H1 (cell line): ENCODE results near the gene ZNF831. TPM values are rescaled to one million over a fixed set of nuclear protein-coding genes. Genes with fewer than 3 reads are reported as not detected.

ENCODE experiments used
- CTCF ChIA-PET: fragments of 300-600 bp; sonication (Branson Sonifier 250); formaldehyde crosslinking; loops from one replicate; lab custom pipeline; 2021; ENCODE audit not compliant: partially characterized antibody; lab: Charles Lee
- POLR2A ChIA-PET: fragments of 300-600 bp; sonication (Branson Sonifier 250); formaldehyde crosslinking; loops from one replicate; lab custom pipeline; 2021; ENCODE audit warnings: inconsistent platforms; ENCODE audit not compliant: partially characterized antibody; lab: Charles Lee
- DNase-seq, 2 experiments: peaks; one replicate each; pipeline versions ENCODE4 v3.0.0 to v3.0.0-alpha.2; 2010 to 2022; ENCODE audit warnings: low spot score in 2 of 2, low read depth in 1 of 2, mixed read lengths in 1 of 2
- FAIRE-seq: peaks from 2 replicates; lab custom pipeline; 2011; peaks lifted over from hg19 to GRCh38; lab: Jason Lieb, UNC
- H2AFZ ChIP-seq: 2 replicates; pipeline ENCODE4 v1.8.1; 2012; ENCODE audit warnings: low read length, inconsistent platforms
- H2AK5ac ChIP-seq: 2 replicates; pipeline ENCODE4 v1.6.1; 2013; ENCODE audit warnings: low read depth, low read length
- H2BK120ac ChIP-seq: replicated peaks from 2 replicates; pipeline ENCODE3; 2013; ENCODE audit warnings: low read depth, low read length, inconsistent platforms
- H2BK12ac ChIP-seq: 2 replicates; pipeline ENCODE4 v1.6.1; 2013; ENCODE audit warnings: low read depth, low read length
- H2BK15ac ChIP-seq: 2 replicates; pipeline ENCODE4 v1.6.1; 2013; ENCODE audit warnings: low read length
- H2BK20ac ChIP-seq: 2 replicates; pipeline ENCODE4 v1.6.1; 2013; ENCODE audit warnings: low read length
- H2BK5ac ChIP-seq: 2 replicates; pipeline ENCODE4 v1.6.1; 2013; ENCODE audit warnings: low read depth, low read length
- H3K14ac ChIP-seq: 2 replicates; pipeline ENCODE4 v1.6.1; 2013; ENCODE audit warnings: inconsistent platforms; ENCODE audit not compliant: insufficient read length
- H3K18ac ChIP-seq: 2 replicates; pipeline ENCODE4 v1.6.1; 2013; ENCODE audit warnings: low read length; ENCODE audit errors: extremely low read depth
- H3K23ac ChIP-seq: 2 replicates; pipeline ENCODE4 v1.6.1; 2013; ENCODE audit warnings: inconsistent platforms; ENCODE audit not compliant: insufficient read length
- H3K23me2 ChIP-seq: 2 replicates; pipeline ENCODE4 v1.6.1; 2013; ENCODE audit warnings: low read depth, low read length
- H3K27ac ChIP-seq: 2 replicates; pipeline ENCODE4 v1.6.1; 2011; ENCODE audit warnings: low read depth, low read length, inconsistent platforms
- H3K27me3 ChIP-seq, 4 experiments: replicated peaks in 1 of 4; 1 replicate in 1 of 4; 2 replicates in 3 of 4; pipeline versions ENCODE4 v1.6.1 to v1.8.1; 2011 to 2013; ENCODE audit warnings: low read length in 3 of 4, mild to moderate bottlenecking in 3 of 4, inconsistent platforms in 2 of 4, mixed read lengths in 2 of 4, moderate library complexity in 1 of 4; ENCODE audit not compliant: control insufficient read depth in 3 of 4, insufficient read depth in 3 of 4; ENCODE audit errors: extremely low read depth in 1 of 4
- H3K36me3 ChIP-seq, 4 experiments: 2 replicates each; pipeline versions ENCODE4 v1.6.1 to v1.8.1; 2011 to 2013; ENCODE audit warnings: mild to moderate bottlenecking in 4 of 4, low read length in 3 of 4, moderate library complexity in 2 of 4, control low read depth in 1 of 4, inconsistent platforms in 1 of 4; ENCODE audit not compliant: insufficient read depth in 4 of 4, control insufficient read depth in 2 of 4
- H3K4ac ChIP-seq: replicated peaks from 2 replicates; pipeline ENCODE3; 2013; ENCODE audit warnings: low read length, low read depth, mixed read lengths, inconsistent platforms; ENCODE audit not compliant: insufficient read length
- H3K4me1 ChIP-seq, 4 experiments: replicated peaks in 1 of 4; 1 replicate in 1 of 4; 2 replicates in 3 of 4; pipeline versions ENCODE4 v1.6.1 to v1.8.1; 2011 to 2013; ENCODE audit warnings: low read length in 3 of 4, inconsistent platforms in 2 of 4, mixed read lengths in 1 of 4; ENCODE audit not compliant: insufficient read depth in 4 of 4, control insufficient read depth in 3 of 4
- H3K4me2 ChIP-seq, 2 experiments: 2 replicates each; pipeline versions ENCODE4 v1.6.1 to v1.8.1; 2011 to 2013; ENCODE audit warnings: low read depth in 2 of 2, low read length in 2 of 2, control low read depth in 1 of 2, inconsistent platforms in 1 of 2, mild to moderate bottlenecking in 1 of 2; ENCODE audit not compliant: insufficient read depth in 1 of 2
- H3K4me3 ChIP-seq, 4 experiments: fragments of 200-600, 300-600 bp in 1 of 4; sonication (generic), shearing (Covaris generic), sonication (Bioruptor Twin) in 1 of 4; 2 replicates each; pipeline versions ENCODE4 v1.5.1 to v1.8.1; 2011 to 2016; ENCODE audit warnings: low read length in 4 of 4, low read depth in 3 of 4, control low read depth in 2 of 4, inconsistent platforms in 2 of 4, mild to moderate bottlenecking in 2 of 4, mixed read lengths in 1 of 4, moderate library complexity in 1 of 4; ENCODE audit not compliant: insufficient read depth in 2 of 4; ENCODE audit errors: extremely low read depth in 1 of 4
- H3K56ac ChIP-seq: replicated peaks from 2 replicates; pipeline ENCODE3; 2013; ENCODE audit warnings: low read depth, mild to moderate bottlenecking, mixed read lengths, low read length, inconsistent platforms; ENCODE audit not compliant: insufficient read length
- H3K79me1 ChIP-seq: 2 replicates; pipeline ENCODE4 v1.6.1; 2013; ENCODE audit warnings: low read depth, low read length, control low read depth
- H3K79me2 ChIP-seq, 2 experiments: 2 replicates each; pipeline versions ENCODE4 v1.6.1 to v1.8.1; 2012 to 2013; ENCODE audit warnings: low read length in 2 of 2, mild to moderate bottlenecking in 2 of 2, inconsistent platforms in 1 of 2; ENCODE audit not compliant: insufficient read depth in 2 of 2, control insufficient read depth in 1 of 2
- H3K9ac ChIP-seq, 4 experiments: replicated peaks in 1 of 4; 1 replicate in 1 of 4; 2 replicates in 3 of 4; pipeline versions ENCODE4 v1.6.1 to v1.8.1; 2011 to 2013; ENCODE audit warnings: low read depth in 3 of 4, low read length in 3 of 4, control low read depth in 2 of 4, mild to moderate bottlenecking in 2 of 4, moderate library complexity in 2 of 4, inconsistent platforms in 1 of 4; ENCODE audit errors: extremely low read depth in 1 of 4
- H3K9me3 ChIP-seq, 2 experiments: 2 replicates each; pipeline versions ENCODE4 v1.6.1 to v1.8.1; 2012 to 2013; ENCODE audit warnings: mild to moderate bottlenecking in 2 of 2, moderate library complexity in 2 of 2, control low read depth in 1 of 2, inconsistent platforms in 1 of 2, low read depth in 1 of 2, low read length in 1 of 2, mixed read lengths in 1 of 2; ENCODE audit not compliant: insufficient read depth in 2 of 2
- H4K20me1 ChIP-seq, 2 experiments: replicated peaks in 1 of 2; 2 replicates each; pipeline versions ENCODE3 to v1.8.1; 2011 to 2013; ENCODE audit warnings: inconsistent platforms in 2 of 2, low read length in 2 of 2, mild to moderate bottlenecking in 1 of 2; ENCODE audit not compliant: insufficient read depth in 2 of 2, control insufficient read depth in 1 of 2
- H4K5ac ChIP-seq: 2 replicates; pipeline ENCODE4 v1.6.1; 2013; ENCODE audit warnings: low read length, low read depth, mixed read lengths, inconsistent platforms; ENCODE audit not compliant: insufficient read length
- H4K8ac ChIP-seq: 2 replicates; pipeline ENCODE4 v1.8.0; 2013; ENCODE audit warnings: mild to moderate bottlenecking, moderate library complexity, low read length, inconsistent platforms; ENCODE audit not compliant: insufficient read depth; ENCODE audit errors: extremely low read depth
- H4K91ac ChIP-seq: replicated peaks from 2 replicates; pipeline ENCODE3; 2013; ENCODE audit warnings: low read length, mixed read lengths, inconsistent platforms; ENCODE audit not compliant: insufficient read length
- CBX8 ChIP-seq: fragments of 300-800, 300-1000 bp; sonication (generic); IDR thresholded peaks from 2 replicates; pipeline ENCODE4 v1.7.1; 2016; ENCODE audit warnings: low read depth, low read length, borderline replicate concordance
- CEBPB ChIP-seq: IDR thresholded peaks from 2 replicates; pipeline ENCODE4 v1.6.1; 2012; ENCODE audit warnings: low read depth, low read length
- CHD1 ChIP-seq: IDR thresholded peaks from 2 replicates; pipeline ENCODE4 v1.6.1; 2012; ENCODE audit warnings: low read depth, low read length, improper control_type of control experiment
- EGR1 ChIP-seq: IDR thresholded peaks from 2 replicates; pipeline ENCODE4 v1.6.1; 2011; ENCODE audit warnings: low read depth, low read length, borderline replicate concordance
- HDAC6 ChIP-seq: IDR thresholded peaks from one replicate; pipeline ENCODE4 v1.7.1; 2012; ENCODE audit warnings: low read depth, mild to moderate bottlenecking, inconsistent platforms, low read length, moderate library complexity
- JUN ChIP-seq: IDR thresholded peaks from 2 replicates; pipeline ENCODE4 v1.6.1; 2011; ENCODE audit warnings: low read depth, mild to moderate bottlenecking, improper control_type of control experiment, low read length
- KDM5A ChIP-seq: fragments of 200-600 bp; IDR thresholded peaks from 2 replicates; pipeline ENCODE4 v1.7.1; 2012; ENCODE audit warnings: mild to moderate bottlenecking, low read length, inconsistent platforms, mixed read lengths
- RAD21 ChIP-seq, 2 experiments: IDR thresholded peaks in 1 of 2; conservative IDR thresholded peaks in 1 of 2; 2 replicates each; pipeline ENCODE4 v1.6.1; 2011; ENCODE audit warnings: low read depth in 2 of 2, low read length in 2 of 2, improper control_type of control experiment in 1 of 2, inconsistent platforms in 1 of 2, mild to moderate bottlenecking in 1 of 2, moderate library complexity in 1 of 2
- SUZ12 ChIP-seq: fragments of 200-600 bp; sonication (generic); IDR thresholded peaks from 2 replicates; pipeline ENCODE4 v1.6.1; 2012; ENCODE audit warnings: mild to moderate bottlenecking, inconsistent platforms, low read length, moderate library complexity, mixed read lengths
- TAF7 ChIP-seq: optimal IDR thresholded peaks from 2 replicates; pipeline ENCODE3; 2011; ENCODE audit warnings: low read depth, mild to moderate bottlenecking, inconsistent platforms, low read length, moderate library complexity, borderline replicate concordance
- WGBS, 2 experiments: shearing (Covaris generic) in 1 of 2; methylation state at CpG; one replicate each; pipeline versions ENCODE4 v1.1.6 to v1.1.7; 2013 to 2015; ENCODE audit warnings: low lambda C conversion rate in 2 of 2, mixed read lengths in 2 of 2, inconsistent platforms in 1 of 2, low coverage in 1 of 2, missing lambda C conversion rate in 1 of 2; ENCODE audit not compliant: insufficient replicate concordance in 2 of 2, insufficient coverage in 1 of 2, insufficient read length in 1 of 2; ENCODE audit errors: extremely low coverage in 1 of 2, missing lambda C conversion rate in 1 of 2; 5-methylcytosine and 5-hydroxymethylcytosine counted together
- polyA plus RNA-seq, 7 experiments: library from polyadenylated mRNA; depleted of rRNA in 3 of 7; stranded (reverse) in 5 of 7; unstranded in 2 of 7; fragments of >200 nt in 5 of 7; fragments of 200-250 nt in 2 of 7; gene quantifications; 1 replicate in 5 of 7; 2 replicates in 1 of 7; 4 replicates in 1 of 7; pipeline versions ENCODE4 v1.2.1 to v1.2.3, GENCODE V29; 2011 to 2013; ENCODE audit warnings: missing spikeins in 2 of 7, mixed read lengths in 2 of 7
- total RNA-seq: library from RNA; stranded (reverse); fragmentation: NEBNext Ultra II Directional; extraction: Animal tissue kit (Norgen Biotek cat#: 25700); gene quantifications from 2 replicates; pipeline ENCODE4 v1.2.1, GENCODE V29; 2021
- TF ChIP-seq, protein P1 (sequence below), 3 experiments: IDR thresholded peaks; 1 replicate in 2 of 3; 2 replicates in 1 of 3; pipeline versions ENCODE4 v1.5.1 to v1.6.1; 2011; ENCODE audit warnings: low read length in 3 of 3, mild to moderate bottlenecking in 3 of 3, inconsistent platforms in 2 of 3, low read depth in 1 of 3, moderate library complexity in 1 of 3; ENCODE audit not compliant: insufficient read depth in 1 of 3; ENCODE audit errors: control extremely low read depth in 1 of 3

ZNF831 gene
- total and polyA plus RNA-seq, 2 of the 8 experiments (the other 6 are each of a cell fraction or from before 2014, with no cell fraction given): not detected

DNA sequence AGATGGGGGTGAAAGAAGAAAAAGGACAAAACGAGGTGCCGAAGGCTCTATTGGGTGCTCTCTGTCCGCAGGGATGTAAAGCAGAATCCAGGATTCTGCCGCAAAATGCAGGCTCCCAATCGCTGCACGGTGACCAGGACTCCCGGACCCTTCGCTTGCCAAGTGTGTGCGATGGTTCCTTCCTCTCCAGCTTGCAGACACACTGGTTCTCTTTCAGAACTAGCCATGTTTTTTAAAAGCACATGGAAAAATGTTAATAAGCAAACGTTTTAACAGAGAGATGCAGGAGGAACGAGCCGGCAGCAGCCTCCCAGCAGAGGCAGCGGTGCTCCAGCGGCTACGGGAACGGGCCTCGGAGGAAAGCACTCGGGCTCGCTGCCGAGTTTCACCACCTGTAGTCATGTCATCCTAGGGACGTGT, 59.6 kb downstream of the ZNF831 start:
- DNase-seq: peak in 1 of 2 experiments; percentile 58
- TF ChIP-seq KDM5A (no peak), CHD1 (no peak), SUZ12 (no peak), EGR1 (no peak), JUN (no peak), CBX8 (no peak), TAF7 (no peak), HDAC6 (no peak), CEBPB (no peak), RAD21 (IDR thresholded peaks at IDR 0.05 in 1 of 2, conservative IDR thresholded peaks at IDR 0.05 in 1 of 2; ENCODE audit: low read depth in 2 of 2, low read length in 2 of 2) (peak; percentile 52 to 60)
- TF ChIP-seq, protein P1, sequence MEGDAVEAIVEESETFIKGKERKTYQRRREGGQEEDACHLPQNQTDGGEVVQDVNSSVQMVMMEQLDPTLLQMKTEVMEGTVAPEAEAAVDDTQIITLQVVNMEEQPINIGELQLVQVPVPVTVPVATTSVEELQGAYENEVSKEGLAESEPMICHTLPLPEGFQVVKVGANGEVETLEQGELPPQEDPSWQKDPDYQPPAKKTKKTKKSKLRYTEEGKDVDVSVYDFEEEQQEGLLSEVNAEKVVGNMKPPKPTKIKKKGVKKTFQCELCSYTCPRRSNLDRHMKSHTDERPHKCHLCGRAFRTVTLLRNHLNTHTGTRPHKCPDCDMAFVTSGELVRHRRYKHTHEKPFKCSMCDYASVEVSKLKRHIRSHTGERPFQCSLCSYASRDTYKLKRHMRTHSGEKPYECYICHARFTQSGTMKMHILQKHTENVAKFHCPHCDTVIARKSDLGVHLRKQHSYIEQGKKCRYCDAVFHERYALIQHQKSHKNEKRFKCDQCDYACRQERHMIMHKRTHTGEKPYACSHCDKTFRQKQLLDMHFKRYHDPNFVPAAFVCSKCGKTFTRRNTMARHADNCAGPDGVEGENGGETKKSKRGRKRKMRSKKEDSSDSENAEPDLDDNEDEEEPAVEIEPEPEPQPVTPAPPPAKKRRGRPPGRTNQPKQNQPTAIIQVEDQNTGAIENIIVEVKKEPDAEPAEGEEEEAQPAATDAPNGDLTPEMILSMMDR (IDR thresholded peaks at IDR 0.05; ENCODE audit: control extremely low read depth in 1 of 3, insufficient read depth in 1 of 3, low read depth in 1 of 3, low read length in 3 of 3): peak; percentile 31 to 51 (median 49); a peak in 3 of 4 replicates

More for the DNA sequence above, 59.6 kb downstream of the ZNF831 start:
- Histone ChIP-seq H2BK120ac (no peak overlapping the region), H3K4ac (no peak overlapping the region), H3K23ac (no peak overlapping the region), H3K18ac (no peak overlapping the region; the same call in 1 of the 2 replicates), H3K23me2 (peaks cover 8% of the 10 kb centered on the region; the same call in 1 of the 2 replicates), H4K91ac (no peak overlapping the region), H3K56ac (no peak overlapping the region), H3K4me3 (peak overlapping the region; percentile 37 to 70 (median 50); a peak in 6 of 8 replicates), H4K8ac (no peak overlapping the region), H3K79me1 (no peaks in the 10 kb centered on the region), H3K27ac (no peak overlapping the region), H3K14ac (no peak overlapping the region), H2BK20ac (no peak overlapping the region), H2BK5ac (no peak overlapping the region), H2AK5ac (no peak overlapping the region), H3K4me2 (peak overlapping the region; percentile 71 to 92), H4K5ac (no peak overlapping the region), H2AFZ (peak overlapping the region; percentile 65), H3K4me1 (peaks cover 2 to 6% (median 4%) of the 10 kb centered on the region in 4 experiments), H3K36me3 (no peaks in the 10 kb centered on the region), H3K79me2 (no peaks in the 10 kb centered on the region), H3K27me3 (peaks cover 3 to 22% (median 20%) of the 10 kb centered on the region in 4 experiments), H2BK15ac (0 out of 2 replicates have a peak overlapping the region, but pooled peaks have one; percentile 46), H2BK12ac (0 out of 2 replicates have a peak overlapping the region, but pooled peaks have one; percentile 5), H4K20me1 (no peaks in the 10 kb centered on the region), H3K9ac (no peak overlapping the region), H3K9me3 (no peaks in the 10 kb centered on the region)
- no peak for FAIRE-seq
- CTCF ChIA-PET: interaction anchor here (0.6 to 5.0 kb wide), 17 partner anchors 13 to 329 kb away, joined by 3 to 41 read pairs (median 3); no protein-coding TSS in a partner anchor
- POLR2A ChIA-PET: no interaction called here
- 57% methylated on average over 21 of the region's 21 CpGs; no CpG with 5 or more reads in 1 of the 2 experiments for WGBS, 2 experiments
